GM23248 (cell line): ENCODE data around the gene RCC2.

Experiments
- EZH2 ChIP-seq: fragments of 200-600 bp; sonication (generic); IDR thresholded peaks from 2 replicates; pipeline ENCODE4 v1.6.1; 2018; ENCODE audit warnings: antibody characterized with exemption, mild to moderate bottlenecking; ENCODE audit not compliant: insufficient read depth, poor library complexity, severe bottlenecking
- EZH2phosphoT487 ChIP-seq: fragments of 200-600 bp; sonication (generic); IDR thresholded peaks from 2 replicates; pipeline ENCODE4 v1.6.1; 2018; ENCODE audit warnings: antibody characterized with exemption, moderate library complexity, mild to moderate bottlenecking, low read depth; ENCODE audit not compliant: insufficient read depth

GRCh38 chr1:17420391-17420918, 19.0 kb downstream of the RCC2 start:
- no peak for TF ChIP-seq EZH2
- no peak for TF ChIP-seq EZH2phosphoT487
